Measurements from ENCODE around the gene MRPS12.

DNA sequence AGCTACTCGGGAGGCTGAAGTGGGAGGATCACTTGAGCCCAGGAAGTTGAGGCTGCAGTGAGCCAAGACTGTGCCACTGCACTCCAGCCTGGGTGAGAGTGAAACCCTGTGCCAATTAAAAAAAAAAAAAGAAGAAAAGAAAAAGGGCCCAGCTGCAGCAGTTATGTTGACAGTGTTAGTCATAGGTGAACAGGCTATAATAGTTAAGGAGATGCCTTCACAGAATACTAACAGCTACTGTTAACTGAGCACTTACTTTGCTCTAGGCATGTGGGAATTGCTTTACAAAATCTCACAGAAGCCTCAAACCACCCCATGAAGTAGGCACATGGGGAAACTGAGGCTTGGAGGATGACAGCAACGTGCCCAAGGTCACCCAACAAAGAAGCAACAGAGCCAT lies 40.9 kb downstream of the MRPS12 start:
- TF ChIP-seq CTCF (IDR thresholded peaks at IDR 0.05; ENCODE audit: low read length), result no peak
- TF ChIP-seq EZH2 (optimal IDR thresholded peaks at IDR 0.05; ENCODE audit: low read depth, low read length), result no peak
- no peak for TF ChIP-seq EZH2phosphoT487 (IDR thresholded peaks at IDR 0.05; ENCODE audit: low read length)

Data from MM.1S (cell line).